Mammary epithelial cell (primary cell): Measurements from ENCODE around the gene TRIM66.

ENCODE experiments used
- CTCF ChIP-seq, 2 donors: IDR thresholded peaks in 1 of 2; conservative IDR thresholded peaks in 1 of 2; 2 replicates each; pipeline ENCODE4 v1.5.1; 2011 to 2012; ENCODE audit warnings: inconsistent platforms in 2 of 2, low read length in 2 of 2, mild to moderate bottlenecking in 2 of 2, control low read depth in 1 of 2, low read depth in 1 of 2; ENCODE audit not compliant: insufficient read depth in 1 of 2; ENCODE audit errors: extremely low read depth in 1 of 2
- EZH2 ChIP-seq: IDR thresholded peaks from 2 replicates; pipeline ENCODE4 v1.6.1; 2012; ENCODE audit warnings: low read length, inconsistent platforms, borderline replicate concordance

GRCh38 chr11:8654503-8654902 is 28.0 kb downstream of the TRIM66 start:
- TF ChIP-seq CTCF (conservative IDR thresholded peaks at IDR 0.05 in 1 of 2, IDR thresholded peaks at IDR 0.05 in 1 of 2; ENCODE audit: extremely low read depth in 1 of 2, insufficient read depth in 1 of 2, low read depth in 1 of 2, low read length in 2 of 2) (no peak), EZH2 (no peak)
